Loucy (cell line): ENCODE measurements around the gene CUBN.
A peak's percentile ranks its signal among the peaks of the same experiment; 100 is the strongest.

Source experiments
- H2AFZ ChIP-seq: fragments of 200-600 bp; sonication (generic); 2 replicates; pipeline ENCODE4 v1.6.0; 2016; ENCODE audit warnings: antibody characterized with exemption, mild to moderate bottlenecking, low read length, moderate library complexity
- H3F3A ChIP-seq: fragments of 200-600 bp; 2 replicates; pipeline ENCODE4 v1.6.0; 2016; ENCODE audit warnings: antibody characterized with exemption, low read depth, mild to moderate bottlenecking
- H3K27me3 ChIP-seq: fragments of 200-600 bp; sonication (generic); 2 replicates; pipeline ENCODE4 v1.6.1; 2014; ENCODE audit warnings: low read length, mild to moderate bottlenecking; ENCODE audit not compliant: insufficient read depth, poor library complexity, severe bottlenecking
- H3K36me3 ChIP-seq: fragments of 200-600 bp; sonication (generic); 2 replicates; pipeline ENCODE4 v1.6.1; 2016; ENCODE audit warnings: low read length; ENCODE audit not compliant: insufficient read depth
- H3K4me1 ChIP-seq: fragments of 200-600 bp; sonication (generic); 2 replicates; pipeline ENCODE4 v1.5.1; 2014; ENCODE audit warnings: low read length, mild to moderate bottlenecking; ENCODE audit not compliant: insufficient read depth, poor library complexity, severe bottlenecking
- H3K4me2 ChIP-seq: fragments of 200-600 bp; sonication (generic); 2 replicates; pipeline ENCODE4 v1.6.0; 2014; ENCODE audit warnings: antibody characterized with exemption, low read length, low read depth, mild to moderate bottlenecking; ENCODE audit not compliant: poor library complexity, severe bottlenecking
- H3K4me3 ChIP-seq: fragments of 200-600 bp; sonication (generic); 2 replicates; pipeline ENCODE4 v1.5.1; 2014; ENCODE audit warnings: low read length, mild to moderate bottlenecking, mixed read lengths; ENCODE audit not compliant: poor library complexity, severe bottlenecking
- H3K79me2 ChIP-seq: fragments of 200-600 bp; sonication (generic); 2 replicates; pipeline ENCODE4 v1.6.1; 2014; ENCODE audit warnings: low read length; ENCODE audit not compliant: insufficient read depth
- H3K9ac ChIP-seq: fragments of 200-600 bp; sonication (generic); 2 replicates; pipeline ENCODE4 v1.6.0; 2014; ENCODE audit warnings: mild to moderate bottlenecking, low read depth, low read length, moderate library complexity; ENCODE audit not compliant: poor library complexity, severe bottlenecking
- H3K9me2 ChIP-seq: fragments of 200-600 bp; sonication (generic); replicated peaks from 2 replicates; pipeline ENCODE4 v1.6.1; 2016; ENCODE audit warnings: low read depth, low read length, mixed read lengths
- H3K9me3 ChIP-seq: fragments of 200-600 bp; sonication (generic); 2 replicates; pipeline ENCODE4 v1.6.1; 2014; ENCODE audit warnings: mild to moderate bottlenecking, antibody characterized with exemption, low read length, low read depth; ENCODE audit not compliant: insufficient read depth
- H4K20me1 ChIP-seq: fragments of 200-600 bp; sonication (generic); 2 replicates; pipeline ENCODE4 v1.6.0; 2014; ENCODE audit warnings: antibody characterized with exemption, low read length, mild to moderate bottlenecking; ENCODE audit not compliant: insufficient read depth, poor library complexity, severe bottlenecking
- EZH2phosphoT487 ChIP-seq: fragments of 200-600 bp; IDR thresholded peaks from 2 replicates; pipeline ENCODE4 v1.6.1; 2018; ENCODE audit warnings: antibody characterized with exemption, mild to moderate bottlenecking, moderate library complexity, borderline replicate concordance
- TF ChIP-seq, protein P1 (sequence below): fragments of 200-600 bp; sonication (generic); conservative IDR thresholded peaks from 2 replicates; pipeline ENCODE4 v1.5.1; 2014; ENCODE audit warnings: mild to moderate bottlenecking, antibody characterized with exemption, low read length

CUBN gene

DNA sequence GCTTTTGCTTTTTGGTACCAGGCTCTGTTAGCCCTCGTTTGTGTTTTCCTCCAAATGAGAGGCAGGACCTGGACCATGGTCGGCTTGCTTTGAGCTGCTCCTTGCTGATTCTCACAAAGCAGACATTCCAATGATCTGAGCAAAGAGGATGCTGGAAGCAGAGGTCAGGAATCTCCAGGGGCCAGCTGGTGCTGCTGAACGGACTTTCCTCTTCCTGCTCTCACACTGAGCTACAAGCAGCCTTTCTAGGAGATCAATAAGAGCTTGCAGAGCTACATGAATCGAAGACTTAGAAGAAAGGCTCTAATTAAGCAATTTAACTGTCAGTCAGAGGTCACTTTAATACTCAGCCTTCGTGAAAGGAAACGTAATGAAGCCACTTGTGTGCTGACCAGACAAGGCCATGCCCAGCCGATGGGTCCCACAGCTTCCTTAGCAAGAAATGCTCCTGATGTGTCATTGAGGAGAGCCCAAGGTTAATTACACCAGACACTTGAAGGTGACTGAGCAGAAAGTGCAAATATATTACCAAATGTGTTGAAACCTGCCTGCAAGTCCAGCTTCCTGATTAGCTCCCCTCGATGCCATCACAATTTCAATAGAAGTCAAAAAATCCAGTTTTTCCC, 161.1 kb downstream of the CUBN start:
- H3K4me3 ChIP-seq, result no peak overlapping the region
- H3K4me1 ChIP-seq, result peaks cover 4% of the 10 kb centered on the region
- H3K27me3 ChIP-seq, result no peaks in the 10 kb centered on the region
- no peak for TF ChIP-seq EZH2phosphoT487
- TF ChIP-seq, protein P1, sequence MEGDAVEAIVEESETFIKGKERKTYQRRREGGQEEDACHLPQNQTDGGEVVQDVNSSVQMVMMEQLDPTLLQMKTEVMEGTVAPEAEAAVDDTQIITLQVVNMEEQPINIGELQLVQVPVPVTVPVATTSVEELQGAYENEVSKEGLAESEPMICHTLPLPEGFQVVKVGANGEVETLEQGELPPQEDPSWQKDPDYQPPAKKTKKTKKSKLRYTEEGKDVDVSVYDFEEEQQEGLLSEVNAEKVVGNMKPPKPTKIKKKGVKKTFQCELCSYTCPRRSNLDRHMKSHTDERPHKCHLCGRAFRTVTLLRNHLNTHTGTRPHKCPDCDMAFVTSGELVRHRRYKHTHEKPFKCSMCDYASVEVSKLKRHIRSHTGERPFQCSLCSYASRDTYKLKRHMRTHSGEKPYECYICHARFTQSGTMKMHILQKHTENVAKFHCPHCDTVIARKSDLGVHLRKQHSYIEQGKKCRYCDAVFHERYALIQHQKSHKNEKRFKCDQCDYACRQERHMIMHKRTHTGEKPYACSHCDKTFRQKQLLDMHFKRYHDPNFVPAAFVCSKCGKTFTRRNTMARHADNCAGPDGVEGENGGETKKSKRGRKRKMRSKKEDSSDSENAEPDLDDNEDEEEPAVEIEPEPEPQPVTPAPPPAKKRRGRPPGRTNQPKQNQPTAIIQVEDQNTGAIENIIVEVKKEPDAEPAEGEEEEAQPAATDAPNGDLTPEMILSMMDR, result no peak
- no peaks in the 10 kb centered on the region for H3K9me3 ChIP-seq
- no peaks in the 10 kb centered on the region for H3K79me2 ChIP-seq
- H3K9me2 ChIP-seq, result no peaks in the 10 kb centered on the region
- no peak overlapping the region for H3K9ac ChIP-seq
- no peaks in the 10 kb centered on the region for H3F3A ChIP-seq
- no peak overlapping the region for H3K4me2 ChIP-seq
- H3K36me3 ChIP-seq, result no peaks in the 10 kb centered on the region
- 0 out of 2 replicates have a peak overlapping the region, but pooled peaks have one; percentile 58 for H2AFZ ChIP-seq
- H4K20me1 ChIP-seq, result no peaks in the 10 kb centered on the region

GRCh38 chr10:16967866-16968415, 161.7 kb downstream of the CUBN start:
- H3K9ac ChIP-seq, result no peak overlapping the region

GRCh38 chr10:16966991-16967865, 162.4 kb downstream of the CUBN start:
- no peak overlapping the region for H3K4me3 ChIP-seq
- peaks cover 4% of the 10 kb centered on the region for H3K4me1 ChIP-seq
- no peaks in the 10 kb centered on the region for H3K79me2 ChIP-seq
- H3K9ac ChIP-seq, result no peak overlapping the region
- H3K4me2 ChIP-seq, result no peak overlapping the region
- no peaks in the 10 kb centered on the region for H3F3A ChIP-seq
- H3K9me2 ChIP-seq, result no peaks in the 10 kb centered on the region
- no peaks in the 10 kb centered on the region for H3K9me3 ChIP-seq
- H2AFZ ChIP-seq, result peak overlapping the region; percentile 58
- TF ChIP-seq, protein P1, result no peak
- TF ChIP-seq EZH2phosphoT487, result no peak
- no peaks in the 10 kb centered on the region for H3K27me3 ChIP-seq
- H3K36me3 ChIP-seq, result no peaks in the 10 kb centered on the region
- H4K20me1 ChIP-seq, result no peaks in the 10 kb centered on the region

More at GRCh38 chr10:16967866-16968415, 161.7 kb downstream of the CUBN start:
- H3K36me3 ChIP-seq, result no peaks in the 10 kb centered on the region
- H3K9me2 ChIP-seq, result no peaks in the 10 kb centered on the region
- H3K79me2 ChIP-seq, result no peaks in the 10 kb centered on the region
- peak overlapping the region; percentile 58 for H2AFZ ChIP-seq
- H3F3A ChIP-seq, result no peaks in the 10 kb centered on the region
- peaks cover 4% of the 10 kb centered on the region for H3K4me1 ChIP-seq
- H4K20me1 ChIP-seq, result no peaks in the 10 kb centered on the region
- TF ChIP-seq, protein P1, result no peak
- no peak for TF ChIP-seq EZH2phosphoT487
- no peak overlapping the region for H3K4me3 ChIP-seq
- no peaks in the 10 kb centered on the region for H3K27me3 ChIP-seq
- H3K9me3 ChIP-seq, result no peaks in the 10 kb centered on the region
- H3K4me2 ChIP-seq, result no peak overlapping the region
